ENCODE measurements around the gene WDR76. TPM values are rescaled to one million over a fixed set of nuclear protein-coding genes. Genes with fewer than 3 reads are reported as not detected.
A peak's percentile ranks its signal among the peaks of the same experiment; 100 is the strongest.

The WDR76 gene
- total and polyA plus RNA-seq, 2 experiments from 2014 or later, result 1.8 to 7.6 TPM

- WGBS (ENCODE audit: low lambda C conversion rate, missing lambda C conversion rate), result 98% methylated on average over 3 of the region's 3 CpGs
- TF ChIP-seq CTCF (IDR thresholded peaks at IDR 0.05; ENCODE audit: poor library complexity) (no peak), EZH2 (IDR thresholded peaks at IDR 0.05; ENCODE audit: borderline replicate concordance) (no peak), EZH2phosphoT487 (IDR thresholded peaks at IDR 0.05; ENCODE audit: low read depth, severe bottlenecking, unreplicated experiment) (no peak)
These were observed 56.8 kb downstream of the WDR76 start for GRCh38 chr15:43883571-43883970.

DNA sequence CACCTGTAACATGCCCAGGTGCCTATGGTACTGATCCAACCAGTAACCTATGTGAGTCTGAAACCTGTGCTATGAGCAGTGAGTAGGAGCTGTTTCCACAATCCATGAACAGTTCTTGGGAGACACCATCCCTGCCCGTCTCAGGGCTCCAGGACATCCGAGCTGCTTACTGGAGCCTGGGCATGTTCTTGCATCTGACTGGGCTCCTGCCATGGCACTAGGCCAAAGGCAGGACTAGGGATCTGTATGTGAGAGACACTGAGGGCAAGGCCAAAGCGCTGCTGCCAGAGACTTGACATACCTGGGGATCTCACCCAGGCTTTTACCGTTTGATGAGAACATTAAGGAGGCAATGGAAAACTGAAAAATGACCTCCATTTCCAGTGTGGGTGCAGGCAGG is 59.8 kb downstream of the WDR76 start:
- Histone ChIP-seq H3K9me2 (replicated peaks; ENCODE audit: insufficient read depth) (no peaks in the 10 kb centered on the region), H4K20me1 (ENCODE audit: insufficient read depth, poor library complexity, severe bottlenecking) (no peaks in the 10 kb centered on the region), H3K36me3 (replicated peaks; ENCODE audit: insufficient read depth, low read depth) (no peaks in the 10 kb centered on the region), H3K9me3 (ENCODE audit: low read depth) (no peaks in the 10 kb centered on the region), H3K27ac (no peak overlapping the region), H2AFZ (no peak overlapping the region), H3K4me2 (no peak overlapping the region), H3K4me1 (ENCODE audit: insufficient read depth) (no peaks in the 10 kb centered on the region), H3K27me3 (no peaks in the 10 kb centered on the region), H3K4me3 (no peak overlapping the region), H3K79me2 (no peaks in the 10 kb centered on the region)
- TF ChIP-seq EZH2 (IDR thresholded peaks at IDR 0.05; ENCODE audit: borderline replicate concordance), result no peak
- no peak for TF ChIP-seq CTCF (IDR thresholded peaks at IDR 0.05; ENCODE audit: poor library complexity)
- no peak for TF ChIP-seq EZH2phosphoT487 (IDR thresholded peaks at IDR 0.05; ENCODE audit: low read depth, severe bottlenecking, unreplicated experiment)
- no peak for DNase-seq (ENCODE audit: low spot score)
- WGBS (ENCODE audit: low lambda C conversion rate, missing lambda C conversion rate), result 98% methylated on average over 4 of the region's 4 CpGs

More at GRCh38 chr15:43883571-43883970, 56.8 kb downstream of the WDR76 start:
- no peak overlapping the region for H3K4me2 ChIP-seq
- DNase-seq (ENCODE audit: low spot score), result no peak
- no peak overlapping the region for H2AFZ ChIP-seq
- H4K20me1 ChIP-seq (ENCODE audit: insufficient read depth, poor library complexity, severe bottlenecking), result no peaks in the 10 kb centered on the region
- peaks cover 10% of the 10 kb centered on the region for H3K4me1 ChIP-seq (ENCODE audit: insufficient read depth)
- no peak overlapping the region for H3K4me3 ChIP-seq
- no peaks in the 10 kb centered on the region for H3K36me3 ChIP-seq (replicated peaks; ENCODE audit: insufficient read depth, low read depth)
- no peaks in the 10 kb centered on the region for H3K9me3 ChIP-seq (ENCODE audit: low read depth)
- H3K27ac ChIP-seq, result no peak overlapping the region
- H3K79me2 ChIP-seq, result no peaks in the 10 kb centered on the region
- no peaks in the 10 kb centered on the region for H3K9me2 ChIP-seq (replicated peaks; ENCODE audit: insufficient read depth)
- H3K27me3 ChIP-seq, result no peaks in the 10 kb centered on the region

GRCh38 chr15:43887901-43888300 is 61.1 kb downstream of the WDR76 start:
- H3K27me3 ChIP-seq, result no peaks in the 10 kb centered on the region
- H3K9me2 ChIP-seq (replicated peaks; ENCODE audit: insufficient read depth), result no peaks in the 10 kb centered on the region
- H3K4me1 ChIP-seq (ENCODE audit: insufficient read depth), result no peaks in the 10 kb centered on the region
- H2AFZ ChIP-seq, result no peak overlapping the region
- TF ChIP-seq CTCF (IDR thresholded peaks at IDR 0.05; ENCODE audit: poor library complexity) (no peak), EZH2 (IDR thresholded peaks at IDR 0.05; ENCODE audit: borderline replicate concordance) (no peak), EZH2phosphoT487 (IDR thresholded peaks at IDR 0.05; ENCODE audit: low read depth, severe bottlenecking, unreplicated experiment) (no peak)
- no peak overlapping the region for H3K4me3 ChIP-seq
- H4K20me1 ChIP-seq (ENCODE audit: insufficient read depth, poor library complexity, severe bottlenecking), result no peaks in the 10 kb centered on the region
- no peak for DNase-seq (ENCODE audit: low spot score)
- H3K4me2 ChIP-seq, result no peak overlapping the region
- no peaks in the 10 kb centered on the region for H3K79me2 ChIP-seq
- no peak overlapping the region for H3K27ac ChIP-seq
- no peaks in the 10 kb centered on the region for H3K9me3 ChIP-seq (ENCODE audit: low read depth)
- WGBS (ENCODE audit: low lambda C conversion rate, missing lambda C conversion rate), result 94% methylated on average over 5 of the region's 5 CpGs
- H3K36me3 ChIP-seq (replicated peaks; ENCODE audit: insufficient read depth, low read depth), result no peaks in the 10 kb centered on the region

DNA sequence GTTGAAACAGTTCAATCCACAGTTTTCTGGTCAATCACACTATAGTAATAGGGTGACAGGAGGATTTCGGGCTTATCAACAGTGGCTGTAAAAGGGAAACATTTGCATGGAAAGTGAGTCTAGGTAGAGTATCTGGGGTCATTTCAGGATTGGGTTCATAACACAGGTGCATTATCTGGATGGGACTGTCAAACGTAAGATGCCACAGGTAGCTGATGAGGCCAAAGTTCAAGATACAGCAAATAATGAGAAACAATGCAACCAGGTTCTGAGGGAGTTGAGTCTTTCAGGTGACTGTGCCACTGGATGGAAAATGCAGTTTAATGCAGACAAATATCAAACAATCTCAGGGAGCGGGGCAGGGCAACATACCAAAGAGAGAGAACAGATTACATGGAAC is 62.2 kb downstream of the WDR76 start:
- Histone ChIP-seq H3K36me3 (replicated peaks; ENCODE audit: insufficient read depth, low read depth) (no peaks in the 10 kb centered on the region), H3K4me3 (no peak overlapping the region), H3K9me2 (replicated peaks; ENCODE audit: insufficient read depth) (no peaks in the 10 kb centered on the region), H3K9me3 (ENCODE audit: low read depth) (no peaks in the 10 kb centered on the region), H2AFZ (no peak overlapping the region), H4K20me1 (ENCODE audit: insufficient read depth, poor library complexity, severe bottlenecking) (no peaks in the 10 kb centered on the region), H3K4me2 (no peak overlapping the region), H3K4me1 (ENCODE audit: insufficient read depth) (no peaks in the 10 kb centered on the region), H3K27me3 (no peaks in the 10 kb centered on the region), H3K27ac (no peak overlapping the region), H3K79me2 (no peaks in the 10 kb centered on the region)
- DNase-seq (ENCODE audit: low spot score), result peak; percentile 31
- TF ChIP-seq EZH2phosphoT487 (IDR thresholded peaks at IDR 0.05; ENCODE audit: low read depth, severe bottlenecking, unreplicated experiment), result no peak
- no peak for TF ChIP-seq CTCF (IDR thresholded peaks at IDR 0.05; ENCODE audit: poor library complexity)
- no peak for TF ChIP-seq EZH2 (IDR thresholded peaks at IDR 0.05; ENCODE audit: borderline replicate concordance)
- 70% methylated on average over 3 of the region's 3 CpGs for WGBS (ENCODE audit: low lambda C conversion rate, missing lambda C conversion rate)

All from hepatocyte (in vitro differentiated cells).